Endothelial cell (in vitro differentiated cells): ENCODE data around the gene RPS6KA2. TPM values are rescaled to one million over a fixed set of nuclear protein-coding genes. Genes with fewer than 3 reads are reported as not detected.

Source experiments
- DNase-seq: peaks from one replicate; pipeline ENCODE4 v3.0.0; 2021; ENCODE audit warnings: low spot score
- H3K27ac Mint-ChIP-seq: one replicate; pipeline ENCODE4 v1.8.0; 2021; ENCODE audit warnings: mixed read lengths, inconsistent platforms; ENCODE audit not compliant: unreplicated experiment
- H3K27me3 Mint-ChIP-seq: one replicate; pipeline ENCODE4 v1.8.0; 2021; ENCODE audit warnings: mild to moderate bottlenecking, moderate library complexity, mixed read lengths, inconsistent platforms; ENCODE audit not compliant: unreplicated experiment
- H3K36me3 Mint-ChIP-seq: one replicate; pipeline ENCODE4 v1.8.0; 2021; ENCODE audit warnings: mild to moderate bottlenecking, low read depth, mixed read lengths, inconsistent platforms; ENCODE audit not compliant: unreplicated experiment
- H3K4me1 Mint-ChIP-seq: one replicate; pipeline ENCODE4 v1.8.0; 2021; ENCODE audit warnings: mild to moderate bottlenecking, mixed read lengths, inconsistent platforms; ENCODE audit not compliant: unreplicated experiment
- H3K4me3 Mint-ChIP-seq: one replicate; pipeline ENCODE4 v1.8.0; 2021; ENCODE audit warnings: mild to moderate bottlenecking, mixed read lengths, inconsistent platforms; ENCODE audit not compliant: unreplicated experiment
- H3K9me3 Mint-ChIP-seq: one replicate; pipeline ENCODE4 v1.8.0; 2021; ENCODE audit warnings: mixed read lengths, inconsistent platforms; ENCODE audit not compliant: unreplicated experiment
- CTCF ChIP-seq: fragments of 200-600 bp; sonication (generic); IDR thresholded peaks from one replicate; pipeline ENCODE4 v1.5.0; 2021; ENCODE audit warnings: antibody characterized with exemption; ENCODE audit not compliant: unreplicated experiment
- total RNA-seq: library from RNA; stranded (reverse); fragmentation: NEBNext Ultra II Directional; extraction: Animal tissue kit (Norgen Biotek cat#: 25700); gene quantifications from one replicate; pipeline ENCODE4 v1.2.1, GENCODE V29; 2021; ENCODE audit not compliant: unreplicated experiment

The RPS6KA2 gene
- total RNA-seq, 1 donor from 2014 or later, result 105 TPM

- no peak for DNase-seq
- Mint-ChIP-seq H3K4me1 (no peaks in the 10 kb centered on the region), H3K27me3 (peaks cover 8% of the 10 kb centered on the region), H3K27ac (no peak overlapping the region), H3K9me3 (no peaks in the 10 kb centered on the region), H3K4me3 (no peak overlapping the region), H3K36me3 (peaks cover 63% of the 10 kb centered on the region)
- TF ChIP-seq CTCF, result no peak
Measured at GRCh38 chr6:166454692-166455515, 172.1 kb downstream of the RPS6KA2 start.

GRCh38 chr6:166453651-166454050 lies 173.4 kb downstream of the RPS6KA2 start:
- Mint-ChIP-seq H3K36me3 (peaks cover 63% of the 10 kb centered on the region), H3K9me3 (no peaks in the 10 kb centered on the region)

GRCh38 chr6:166450167-166450873 lies 176.7 kb downstream of the RPS6KA2 start:
- no peaks in the 10 kb centered on the region for H3K9me3 Mint-ChIP-seq
- no peak for DNase-seq
- no peak for TF ChIP-seq CTCF
- no peak overlapping the region for H3K27ac Mint-ChIP-seq
- peaks cover 3% of the 10 kb centered on the region for H3K4me1 Mint-ChIP-seq
- H3K36me3 Mint-ChIP-seq, result peaks cover 73% of the 10 kb centered on the region
- peaks cover 8% of the 10 kb centered on the region for H3K27me3 Mint-ChIP-seq
- H3K4me3 Mint-ChIP-seq, result no peak overlapping the region

More at GRCh38 chr6:166453651-166454050, 173.4 kb downstream of the RPS6KA2 start:
- TF ChIP-seq CTCF, result no peak
- Mint-ChIP-seq H3K27me3 (peaks cover 8% of the 10 kb centered on the region), H3K27ac (no peak overlapping the region), H3K4me1 (no peaks in the 10 kb centered on the region), H3K4me3 (no peak overlapping the region)
- no peak for DNase-seq

GRCh38 chr6:166449641-166450040 lies 177.4 kb downstream of the RPS6KA2 start:
- no peak for DNase-seq
- H3K9me3 Mint-ChIP-seq, result no peaks in the 10 kb centered on the region
- H3K4me1 Mint-ChIP-seq, result peaks cover 3% of the 10 kb centered on the region
- H3K4me3 Mint-ChIP-seq, result no peak overlapping the region
- no peak for TF ChIP-seq CTCF
- no peak overlapping the region for H3K27ac Mint-ChIP-seq
- H3K36me3 Mint-ChIP-seq, result peaks cover 73% of the 10 kb centered on the region
- peaks cover 8% of the 10 kb centered on the region for H3K27me3 Mint-ChIP-seq

GRCh38 chr6:166449036-166449435 lies 178.0 kb downstream of the RPS6KA2 start:
- DNase-seq, result no peak
- Mint-ChIP-seq H3K4me1 (peaks cover 3% of the 10 kb centered on the region), H3K4me3 (peak overlapping the region; percentile 52), H3K36me3 (peaks cover 70% of the 10 kb centered on the region), H3K9me3 (no peaks in the 10 kb centered on the region), H3K27me3 (peaks cover 8% of the 10 kb centered on the region), H3K27ac (no peak overlapping the region)
- TF ChIP-seq CTCF, result no peak
